Choroid plexus epithelial cell (primary cell): ENCODE data around the gene ARHGEF7.

Experiments
- DNase-seq: peaks from one replicate; pipeline ENCODE4 v3.0.0-alpha.2; 2010; ENCODE audit warnings: low read depth
- H3K4me3 ChIP-seq: 2 replicates; pipeline ENCODE4 v1.5.1; 2011; ENCODE audit warnings: low read depth, mild to moderate bottlenecking, control low read depth, low read length, moderate library complexity
- TF ChIP-seq, protein P1 (sequence below): conservative IDR thresholded peaks from 2 replicates; pipeline ENCODE4 v1.5.1; 2011; ENCODE audit warnings: low read depth, mild to moderate bottlenecking, control low read depth, inconsistent platforms, low read length, moderate library complexity

The ARHGEF7 gene

DNA sequence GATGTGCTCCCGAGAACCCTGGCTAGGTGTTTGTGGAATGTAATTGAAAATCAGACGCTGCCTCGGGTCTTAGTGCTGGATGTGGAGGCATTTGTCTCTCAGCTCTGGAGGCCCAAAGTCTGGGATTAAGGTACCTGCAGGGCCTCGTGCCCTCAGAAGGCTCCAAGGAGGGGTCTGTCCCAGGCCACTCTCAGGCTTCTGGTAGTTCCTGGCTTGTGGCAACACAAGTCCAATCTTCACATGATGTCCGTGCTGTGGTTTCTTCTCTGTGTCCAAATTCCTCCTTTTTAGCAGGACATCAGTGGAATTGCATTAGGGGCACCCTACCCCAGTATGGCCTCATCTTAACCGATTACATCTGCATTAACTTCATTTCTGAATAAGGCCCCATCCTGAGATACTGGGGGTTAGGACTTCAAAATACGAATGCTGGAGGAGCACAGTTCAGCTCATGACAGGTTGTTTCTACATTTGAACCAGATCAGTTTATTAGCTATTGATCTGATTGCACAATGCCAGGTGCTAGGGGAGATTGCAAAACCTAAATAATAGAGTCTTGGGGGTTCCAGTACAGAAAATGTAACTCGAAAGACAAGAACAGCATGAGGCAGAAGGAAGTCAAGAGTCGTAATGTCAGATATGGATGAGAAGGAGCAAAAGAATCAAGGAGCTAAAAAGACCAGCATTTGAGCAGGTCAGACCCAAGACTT, 3.9 kb downstream of the ARHGEF7 start:
- H3K4me3 ChIP-seq: no peak overlapping the region
- TF ChIP-seq, protein P1, sequence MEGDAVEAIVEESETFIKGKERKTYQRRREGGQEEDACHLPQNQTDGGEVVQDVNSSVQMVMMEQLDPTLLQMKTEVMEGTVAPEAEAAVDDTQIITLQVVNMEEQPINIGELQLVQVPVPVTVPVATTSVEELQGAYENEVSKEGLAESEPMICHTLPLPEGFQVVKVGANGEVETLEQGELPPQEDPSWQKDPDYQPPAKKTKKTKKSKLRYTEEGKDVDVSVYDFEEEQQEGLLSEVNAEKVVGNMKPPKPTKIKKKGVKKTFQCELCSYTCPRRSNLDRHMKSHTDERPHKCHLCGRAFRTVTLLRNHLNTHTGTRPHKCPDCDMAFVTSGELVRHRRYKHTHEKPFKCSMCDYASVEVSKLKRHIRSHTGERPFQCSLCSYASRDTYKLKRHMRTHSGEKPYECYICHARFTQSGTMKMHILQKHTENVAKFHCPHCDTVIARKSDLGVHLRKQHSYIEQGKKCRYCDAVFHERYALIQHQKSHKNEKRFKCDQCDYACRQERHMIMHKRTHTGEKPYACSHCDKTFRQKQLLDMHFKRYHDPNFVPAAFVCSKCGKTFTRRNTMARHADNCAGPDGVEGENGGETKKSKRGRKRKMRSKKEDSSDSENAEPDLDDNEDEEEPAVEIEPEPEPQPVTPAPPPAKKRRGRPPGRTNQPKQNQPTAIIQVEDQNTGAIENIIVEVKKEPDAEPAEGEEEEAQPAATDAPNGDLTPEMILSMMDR: no peak
- no peak for DNase-seq

DNA sequence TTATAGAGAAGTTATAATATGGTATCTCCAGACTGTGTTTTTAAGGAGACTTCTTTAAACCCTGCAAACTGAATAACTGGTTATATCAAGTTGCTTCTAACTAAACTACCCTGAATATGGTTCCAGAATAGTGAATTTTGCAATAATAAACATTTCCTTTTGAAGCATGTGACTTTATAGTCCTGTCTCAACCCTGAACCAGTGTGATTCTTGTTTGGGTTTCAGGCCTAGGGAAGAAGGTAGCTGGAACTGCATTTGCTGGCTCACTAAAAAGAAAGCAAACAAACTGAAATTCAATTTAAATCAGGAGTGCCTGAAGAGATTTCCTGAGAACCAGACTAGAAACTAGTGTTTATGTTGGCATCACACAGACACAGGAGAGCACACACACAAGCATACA, 4.9 kb downstream of the ARHGEF7 start:
- TF ChIP-seq, protein P1: no peak
- H3K4me3 ChIP-seq: no peak overlapping the region
- peak; percentile 21 for DNase-seq

DNA sequence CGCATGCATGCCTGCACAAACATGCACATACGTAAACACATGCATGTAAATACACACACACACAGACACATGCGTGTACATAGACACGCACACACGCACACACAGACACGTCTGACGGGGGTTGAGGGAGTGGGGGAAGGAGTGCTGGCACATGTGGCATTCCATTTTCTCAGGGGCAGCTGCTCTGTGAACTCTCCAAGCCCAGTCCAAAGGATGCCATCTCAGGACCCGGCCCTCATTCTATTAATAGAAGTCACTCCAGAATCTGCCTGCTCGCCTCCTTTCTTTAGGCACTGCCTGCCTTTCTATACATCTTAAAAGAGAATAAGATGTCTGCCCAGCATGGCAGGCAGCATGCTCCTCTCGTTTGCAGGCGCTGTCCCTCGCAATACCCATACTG, 5.3 kb downstream of the ARHGEF7 start:
- no peak overlapping the region for H3K4me3 ChIP-seq
- TF ChIP-seq, protein P1: no peak
- DNase-seq: no peak

DNA sequence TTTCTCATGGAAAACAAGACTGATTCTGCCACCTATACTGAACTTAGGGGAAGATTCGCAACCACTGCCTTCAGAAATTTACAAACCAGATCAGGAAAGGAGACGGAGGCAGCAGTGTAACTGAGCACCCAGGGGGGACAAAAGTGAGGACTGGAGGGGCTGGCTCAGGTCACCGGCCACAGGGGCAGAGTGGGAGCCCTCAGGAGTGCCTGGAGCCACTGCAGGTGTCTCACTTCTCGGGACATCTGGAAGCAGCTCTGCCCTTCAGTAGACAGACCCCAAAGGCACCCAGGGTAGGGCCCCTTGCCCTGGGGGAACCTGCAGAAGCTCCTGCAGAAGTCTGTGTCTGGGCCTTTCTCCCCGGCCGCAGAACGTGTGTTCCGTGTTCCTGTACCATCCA, 5.8 kb downstream of the ARHGEF7 start:
- no peak for DNase-seq
- TF ChIP-seq, protein P1: no peak
- H3K4me3 ChIP-seq: no peak overlapping the region

DNA sequence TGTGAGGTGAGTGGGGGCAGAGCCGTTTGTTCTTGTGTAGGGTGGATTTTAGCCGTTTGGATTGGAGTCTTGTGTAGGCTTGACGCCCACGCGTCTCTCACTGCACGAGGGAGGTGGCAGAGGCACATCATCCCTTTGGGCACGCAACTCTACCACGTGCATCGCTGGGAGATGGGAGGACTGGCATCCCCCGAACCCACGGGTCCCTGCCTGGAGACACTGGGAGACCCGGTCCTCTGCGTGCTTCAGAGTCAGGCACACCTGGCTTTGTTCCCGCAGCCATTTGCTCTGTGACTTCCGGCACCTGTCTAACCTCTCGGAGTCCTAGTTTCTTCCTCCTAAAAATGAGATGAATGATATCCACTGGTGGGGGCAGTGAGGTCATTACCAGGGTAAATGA, 6.4 kb downstream of the ARHGEF7 start:
- TF ChIP-seq, protein P1: no peak
- no peak overlapping the region for H3K4me3 ChIP-seq
- DNase-seq: no peak

DNA sequence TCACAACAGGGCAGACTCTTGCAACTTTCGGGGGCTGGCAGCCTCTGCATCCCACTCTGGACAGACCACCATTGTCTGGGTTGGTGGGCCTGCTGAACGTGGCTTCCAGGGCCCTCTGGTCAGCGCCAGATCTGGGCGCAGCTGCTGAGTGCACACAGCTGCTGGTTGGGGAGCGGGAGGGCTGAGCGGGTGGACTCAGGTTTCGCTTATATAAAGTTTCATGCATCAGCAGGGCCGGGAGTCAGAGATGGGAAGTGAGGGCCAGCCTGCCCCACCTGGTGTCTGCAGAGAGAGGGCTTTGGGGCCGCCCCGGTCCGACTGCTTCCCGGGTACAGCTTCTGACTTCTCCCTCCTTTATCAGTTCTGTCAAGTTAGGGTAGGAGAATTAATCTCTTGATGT, 6.9 kb downstream of the ARHGEF7 start:
- H3K4me3 ChIP-seq: no peak overlapping the region
- peak; percentile 22 for DNase-seq

More for the DNA sequence above, 6.9 kb downstream of the ARHGEF7 start:
- TF ChIP-seq, protein P1: no peak
